ENCODE data around the gene NPIPA1.
"Not testable (repeated sequence)": the region's sequence is repeated elsewhere in the genome, so short reads cannot be mapped to it uniquely, and the experiment has no call there.

DNA sequence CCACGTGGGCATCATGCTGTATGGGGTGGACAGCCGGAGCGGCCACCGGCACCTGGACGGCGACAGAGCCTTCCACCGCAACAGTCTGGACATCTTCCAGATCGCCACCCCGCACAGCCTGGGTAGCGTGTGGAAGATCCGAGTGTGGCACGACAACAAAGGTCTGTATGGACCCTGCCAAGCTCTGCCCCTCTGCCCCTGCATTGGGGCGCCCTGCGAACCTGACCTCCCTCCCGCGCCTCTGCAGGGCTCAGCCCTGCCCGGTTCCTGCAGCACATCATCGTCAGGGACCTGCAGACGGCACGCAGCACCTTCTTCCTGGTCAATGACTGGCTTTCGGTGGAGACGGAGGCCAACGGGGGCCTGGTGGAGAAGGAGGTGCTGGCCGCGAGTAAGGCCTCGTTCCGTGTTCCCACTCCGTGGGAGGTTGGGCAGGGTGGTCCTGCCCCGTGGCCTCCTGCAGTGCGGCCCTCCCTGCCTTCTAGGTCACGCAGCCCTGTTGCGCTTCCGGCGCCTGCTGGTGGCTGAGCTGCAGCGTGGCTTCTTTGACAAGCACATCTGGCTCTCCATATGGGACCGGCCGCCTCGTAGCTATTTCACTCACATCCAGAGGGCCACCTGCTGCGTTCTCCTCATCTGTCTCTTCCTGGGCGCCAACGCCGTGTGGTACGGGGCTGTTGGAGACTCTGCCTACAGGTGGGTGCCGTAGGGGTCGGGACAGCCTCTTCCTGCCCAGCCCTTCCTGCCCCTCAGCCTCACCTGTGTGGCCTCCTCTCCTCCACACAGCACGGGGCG lies 4.5 kb upstream of the NPIPA1 start:
- not testable (repeated sequence) for TF ChIP-seq POLR2AphosphoS5 (IDR thresholded peaks at IDR 0.05)
- TF ChIP-seq, protein P1, sequence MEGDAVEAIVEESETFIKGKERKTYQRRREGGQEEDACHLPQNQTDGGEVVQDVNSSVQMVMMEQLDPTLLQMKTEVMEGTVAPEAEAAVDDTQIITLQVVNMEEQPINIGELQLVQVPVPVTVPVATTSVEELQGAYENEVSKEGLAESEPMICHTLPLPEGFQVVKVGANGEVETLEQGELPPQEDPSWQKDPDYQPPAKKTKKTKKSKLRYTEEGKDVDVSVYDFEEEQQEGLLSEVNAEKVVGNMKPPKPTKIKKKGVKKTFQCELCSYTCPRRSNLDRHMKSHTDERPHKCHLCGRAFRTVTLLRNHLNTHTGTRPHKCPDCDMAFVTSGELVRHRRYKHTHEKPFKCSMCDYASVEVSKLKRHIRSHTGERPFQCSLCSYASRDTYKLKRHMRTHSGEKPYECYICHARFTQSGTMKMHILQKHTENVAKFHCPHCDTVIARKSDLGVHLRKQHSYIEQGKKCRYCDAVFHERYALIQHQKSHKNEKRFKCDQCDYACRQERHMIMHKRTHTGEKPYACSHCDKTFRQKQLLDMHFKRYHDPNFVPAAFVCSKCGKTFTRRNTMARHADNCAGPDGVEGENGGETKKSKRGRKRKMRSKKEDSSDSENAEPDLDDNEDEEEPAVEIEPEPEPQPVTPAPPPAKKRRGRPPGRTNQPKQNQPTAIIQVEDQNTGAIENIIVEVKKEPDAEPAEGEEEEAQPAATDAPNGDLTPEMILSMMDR (IDR thresholded peaks at IDR 0.05): not testable (repeated sequence)

Measured in esophagus muscularis mucosa (tissue), 3 donors.